Transverse colon (tissue), 4 donors: ENCODE measurements around the gene LRRC70.

Experiments
- EP300 ChIP-seq: sonication (generic); formaldehyde crosslinking; IDR thresholded peaks from one replicate; pipeline ENCODE4 v1.6.1; 2017; ENCODE audit warnings: antibody characterized with exemption, low read depth
- POLR2AphosphoS5 ChIP-seq, 3 donors: sonication (generic); formaldehyde crosslinking; IDR thresholded peaks; one replicate each; pipeline ENCODE4 v1.6.1; 2016; ENCODE audit warnings: antibody characterized with exemption in 3 of 3
- TF ChIP-seq, protein P1 (sequence below), 5 experiments: fragments of 200-600 bp in 3 of 5; fragments of 450-650 bp in 2 of 5; sonication (generic) in 3 of 5; IDR thresholded peaks; 1 replicate in 2 of 5; 2 replicates in 3 of 5; pipeline ENCODE4 v1.5.1; 2016 to 2017; ENCODE audit warnings: antibody characterized with exemption in 5 of 5, inconsistent platforms in 3 of 5, mild to moderate bottlenecking in 2 of 5, moderate library complexity in 1 of 5

GRCh38 chr5:62617943-62618342 is 39.3 kb downstream of the LRRC70 start:
- TF ChIP-seq, protein P1, sequence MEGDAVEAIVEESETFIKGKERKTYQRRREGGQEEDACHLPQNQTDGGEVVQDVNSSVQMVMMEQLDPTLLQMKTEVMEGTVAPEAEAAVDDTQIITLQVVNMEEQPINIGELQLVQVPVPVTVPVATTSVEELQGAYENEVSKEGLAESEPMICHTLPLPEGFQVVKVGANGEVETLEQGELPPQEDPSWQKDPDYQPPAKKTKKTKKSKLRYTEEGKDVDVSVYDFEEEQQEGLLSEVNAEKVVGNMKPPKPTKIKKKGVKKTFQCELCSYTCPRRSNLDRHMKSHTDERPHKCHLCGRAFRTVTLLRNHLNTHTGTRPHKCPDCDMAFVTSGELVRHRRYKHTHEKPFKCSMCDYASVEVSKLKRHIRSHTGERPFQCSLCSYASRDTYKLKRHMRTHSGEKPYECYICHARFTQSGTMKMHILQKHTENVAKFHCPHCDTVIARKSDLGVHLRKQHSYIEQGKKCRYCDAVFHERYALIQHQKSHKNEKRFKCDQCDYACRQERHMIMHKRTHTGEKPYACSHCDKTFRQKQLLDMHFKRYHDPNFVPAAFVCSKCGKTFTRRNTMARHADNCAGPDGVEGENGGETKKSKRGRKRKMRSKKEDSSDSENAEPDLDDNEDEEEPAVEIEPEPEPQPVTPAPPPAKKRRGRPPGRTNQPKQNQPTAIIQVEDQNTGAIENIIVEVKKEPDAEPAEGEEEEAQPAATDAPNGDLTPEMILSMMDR (IDR thresholded peaks at IDR 0.05), result no peak
- TF ChIP-seq POLR2AphosphoS5 (IDR thresholded peaks at IDR 0.05), result no peak
- TF ChIP-seq EP300, result no peak
